ENCODE data around the gene GFRAL. TPM values are rescaled to one million over a fixed set of nuclear protein-coding genes. Genes with fewer than 3 reads are reported as not detected.

GFRAL gene
- total RNA-seq, 1 experiment from 2014 or later, result not detected

DNA sequence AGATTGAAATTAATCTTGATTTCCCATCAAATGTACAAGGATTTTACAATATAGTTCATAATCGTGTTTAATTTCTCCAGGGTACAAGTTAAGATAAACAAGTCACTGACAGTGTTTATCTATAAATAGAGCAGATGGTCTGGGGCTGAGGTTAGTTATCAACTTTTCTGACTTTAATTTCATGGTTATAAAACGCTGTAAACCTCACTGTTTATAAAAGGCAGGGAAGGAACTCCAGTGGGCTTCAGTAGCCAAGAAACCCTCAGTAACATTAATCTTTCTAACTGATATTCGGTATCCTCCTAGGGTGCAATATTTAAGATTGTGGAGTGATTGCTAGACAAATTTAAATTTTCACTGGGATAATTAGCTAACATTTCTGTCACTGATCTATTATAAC is 68.6 kb downstream of the GFRAL start:
- ATAC-seq (no peak), DNase-seq (ENCODE audit: low read depth, low spot score) (no peak)
- TF ChIP-seq SIN3A (IDR thresholded peaks at IDR 0.05; ENCODE audit: borderline replicate concordance, insufficient read depth, low read depth, low read length) (no peak), POLR2AphosphoS5 (IDR thresholded peaks at IDR 0.05; ENCODE audit: low read depth, low read length) (no peak), TCF7L2 (IDR thresholded peaks at IDR 0.05; ENCODE audit: low read depth, low read length) (no peak)
- TF ChIP-seq, protein P1, sequence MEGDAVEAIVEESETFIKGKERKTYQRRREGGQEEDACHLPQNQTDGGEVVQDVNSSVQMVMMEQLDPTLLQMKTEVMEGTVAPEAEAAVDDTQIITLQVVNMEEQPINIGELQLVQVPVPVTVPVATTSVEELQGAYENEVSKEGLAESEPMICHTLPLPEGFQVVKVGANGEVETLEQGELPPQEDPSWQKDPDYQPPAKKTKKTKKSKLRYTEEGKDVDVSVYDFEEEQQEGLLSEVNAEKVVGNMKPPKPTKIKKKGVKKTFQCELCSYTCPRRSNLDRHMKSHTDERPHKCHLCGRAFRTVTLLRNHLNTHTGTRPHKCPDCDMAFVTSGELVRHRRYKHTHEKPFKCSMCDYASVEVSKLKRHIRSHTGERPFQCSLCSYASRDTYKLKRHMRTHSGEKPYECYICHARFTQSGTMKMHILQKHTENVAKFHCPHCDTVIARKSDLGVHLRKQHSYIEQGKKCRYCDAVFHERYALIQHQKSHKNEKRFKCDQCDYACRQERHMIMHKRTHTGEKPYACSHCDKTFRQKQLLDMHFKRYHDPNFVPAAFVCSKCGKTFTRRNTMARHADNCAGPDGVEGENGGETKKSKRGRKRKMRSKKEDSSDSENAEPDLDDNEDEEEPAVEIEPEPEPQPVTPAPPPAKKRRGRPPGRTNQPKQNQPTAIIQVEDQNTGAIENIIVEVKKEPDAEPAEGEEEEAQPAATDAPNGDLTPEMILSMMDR (IDR thresholded peaks at IDR 0.05), result no peak
- TF ChIP-seq, protein P2, sequence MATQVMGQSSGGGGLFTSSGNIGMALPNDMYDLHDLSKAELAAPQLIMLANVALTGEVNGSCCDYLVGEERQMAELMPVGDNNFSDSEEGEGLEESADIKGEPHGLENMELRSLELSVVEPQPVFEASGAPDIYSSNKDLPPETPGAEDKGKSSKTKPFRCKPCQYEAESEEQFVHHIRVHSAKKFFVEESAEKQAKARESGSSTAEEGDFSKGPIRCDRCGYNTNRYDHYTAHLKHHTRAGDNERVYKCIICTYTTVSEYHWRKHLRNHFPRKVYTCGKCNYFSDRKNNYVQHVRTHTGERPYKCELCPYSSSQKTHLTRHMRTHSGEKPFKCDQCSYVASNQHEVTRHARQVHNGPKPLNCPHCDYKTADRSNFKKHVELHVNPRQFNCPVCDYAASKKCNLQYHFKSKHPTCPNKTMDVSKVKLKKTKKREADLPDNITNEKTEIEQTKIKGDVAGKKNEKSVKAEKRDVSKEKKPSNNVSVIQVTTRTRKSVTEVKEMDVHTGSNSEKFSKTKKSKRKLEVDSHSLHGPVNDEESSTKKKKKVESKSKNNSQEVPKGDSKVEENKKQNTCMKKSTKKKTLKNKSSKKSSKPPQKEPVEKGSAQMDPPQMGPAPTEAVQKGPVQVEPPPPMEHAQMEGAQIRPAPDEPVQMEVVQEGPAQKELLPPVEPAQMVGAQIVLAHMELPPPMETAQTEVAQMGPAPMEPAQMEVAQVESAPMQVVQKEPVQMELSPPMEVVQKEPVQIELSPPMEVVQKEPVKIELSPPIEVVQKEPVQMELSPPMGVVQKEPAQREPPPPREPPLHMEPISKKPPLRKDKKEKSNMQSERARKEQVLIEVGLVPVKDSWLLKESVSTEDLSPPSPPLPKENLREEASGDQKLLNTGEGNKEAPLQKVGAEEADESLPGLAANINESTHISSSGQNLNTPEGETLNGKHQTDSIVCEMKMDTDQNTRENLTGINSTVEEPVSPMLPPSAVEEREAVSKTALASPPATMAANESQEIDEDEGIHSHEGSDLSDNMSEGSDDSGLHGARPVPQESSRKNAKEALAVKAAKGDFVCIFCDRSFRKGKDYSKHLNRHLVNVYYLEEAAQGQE (IDR thresholded peaks at IDR 0.05; ENCODE audit: insufficient read depth in 1 of 2, low read depth in 2 of 2, low read length in 1 of 2), result no peak
- intact Hi-C loops (cut with micrococcal nuclease; ENCODE audit: unreplicated experiment) (no loop called here), in situ Hi-C loops (cut with HindIII; ENCODE audit: low pct_unique_long_range_greater_than_20kb, low sequenced_read_pairs) (no loop called here)
- Histone ChIP-seq H3K4me1 (ENCODE audit: control insufficient read depth, insufficient read depth, low read length) (no peaks in the 10 kb centered on the region), H3K27me3 (ENCODE audit: control insufficient read depth, insufficient read depth, low read length) (0 out of 2 replicates have a peak, but pooled peaks cover 2% of the 10 kb centered on the region), H3K9me3 (ENCODE audit: control insufficient read depth, insufficient read depth, low read depth, low read length) (no peaks in the 10 kb centered on the region), H3K4me3 (ENCODE audit: low read depth in 2 of 2, low read length in 2 of 2) (no peak overlapping the region), H3K36me3 (ENCODE audit: control insufficient read depth, insufficient read depth, low read length) (no peaks in the 10 kb centered on the region), H3K27ac (ENCODE audit: low read length) (no peak overlapping the region)
- POLR2A ChIA-PET, result no interaction called here
- BruUV-seq (replicated peaks), result no TSS peak
- CTCF ChIA-PET, result no interaction called here

DNA sequence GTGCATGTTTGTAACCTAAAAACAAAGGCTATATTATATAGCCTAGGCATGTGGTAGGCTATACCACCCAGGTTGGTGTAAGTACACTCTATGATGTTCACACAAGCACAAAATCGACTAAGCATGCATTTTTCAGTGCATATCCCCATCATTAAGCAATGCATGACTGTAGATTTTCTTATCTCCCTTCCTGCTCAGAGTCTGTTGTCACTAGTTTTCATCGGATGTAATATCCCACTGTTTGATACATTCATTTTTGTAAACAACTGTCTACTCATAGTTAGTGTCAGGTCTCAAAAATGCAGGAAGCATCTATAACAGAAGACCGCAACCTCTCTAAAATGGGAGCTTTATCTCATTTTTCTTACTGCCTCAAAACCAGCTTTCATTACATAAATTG is 70.7 kb downstream of the GFRAL start:
- TF ChIP-seq, protein P2 (IDR thresholded peaks at IDR 0.05; ENCODE audit: insufficient read depth in 1 of 2, low read depth in 2 of 2, low read length in 1 of 2), result no peak
- no peak for TF ChIP-seq SIN3A (IDR thresholded peaks at IDR 0.05; ENCODE audit: borderline replicate concordance, insufficient read depth, low read depth, low read length)
- no peak for TF ChIP-seq TCF7L2 (IDR thresholded peaks at IDR 0.05; ENCODE audit: low read depth, low read length)
- no peak for TF ChIP-seq POLR2AphosphoS5 (IDR thresholded peaks at IDR 0.05; ENCODE audit: low read depth, low read length)
- TF ChIP-seq, protein P1 (IDR thresholded peaks at IDR 0.05), result no peak

More for the DNA sequence above, 70.7 kb downstream of the GFRAL start:
- Histone ChIP-seq H3K4me3 (ENCODE audit: low read depth in 2 of 2, low read length in 2 of 2) (no peak overlapping the region), H3K27ac (ENCODE audit: low read length) (no peak overlapping the region), H3K36me3 (ENCODE audit: control insufficient read depth, insufficient read depth, low read length) (no peaks in the 10 kb centered on the region), H3K4me1 (ENCODE audit: control insufficient read depth, insufficient read depth, low read length) (no peaks in the 10 kb centered on the region), H3K9me3 (ENCODE audit: control insufficient read depth, insufficient read depth, low read depth, low read length) (no peaks in the 10 kb centered on the region), H3K27me3 (ENCODE audit: control insufficient read depth, insufficient read depth, low read length) (0 out of 2 replicates have a peak, but pooled peaks cover 2% of the 10 kb centered on the region)
- no TSS peak for BruUV-seq (replicated peaks)
- intact Hi-C loops (cut with micrococcal nuclease; ENCODE audit: unreplicated experiment), result no loop called here
- DNase-seq (ENCODE audit: low read depth, low spot score), result no peak
- ChIA-PET CTCF (interaction anchor here (0.7 kb wide), 1 partner anchor 12 kb away, joined by 10 read pairs; no protein-coding TSS in a partner anchor), POLR2A (no interaction called here)
- no peak for ATAC-seq
- in situ Hi-C loops (cut with HindIII; ENCODE audit: low pct_unique_long_range_greater_than_20kb, low sequenced_read_pairs), result no loop called here
